Body of pancreas (tissue), 4 donors: Measurements from ENCODE around the gene FBN3.

Source experiments
- CTCF ChIP-seq, 7 experiments: fragments of 450-650 bp in 4 of 7; fragments of 200-600 bp in 3 of 7; sonication (generic) in 3 of 7; IDR thresholded peaks; one replicate each; pipeline ENCODE4 v1.5.1; 2016 to 2019; ENCODE audit warnings: antibody characterized with exemption in 7 of 7
- POLR2A ChIP-seq, 3 donors: fragments of 450-650 bp; IDR thresholded peaks; one replicate each; pipeline ENCODE4 v1.6.1; 2016; ENCODE audit warnings: antibody characterized with exemption in 3 of 3, mild to moderate bottlenecking in 2 of 3

GRCh38 chr19:8042900-8043299 lies 106.5 kb downstream of the FBN3 start:
- TF ChIP-seq POLR2A (IDR thresholded peaks at IDR 0.05) = no peak
- no peak for TF ChIP-seq CTCF (IDR thresholded peaks at IDR 0.05)
